Islet precursor cell (in vitro differentiated cells): ENCODE measurements around the gene GUCD1.
A peak's percentile ranks its signal among the peaks of the same experiment; 100 is the strongest.
"Not testable (repeated sequence)": the region's sequence is repeated elsewhere in the genome, so short reads cannot be mapped to it uniquely, and the experiment has no call there.

Experiments
- DNase-seq: peaks from one replicate; pipeline ENCODE4 v3.0.0-alpha.2; 2018

Gene GUCD1

DNA sequence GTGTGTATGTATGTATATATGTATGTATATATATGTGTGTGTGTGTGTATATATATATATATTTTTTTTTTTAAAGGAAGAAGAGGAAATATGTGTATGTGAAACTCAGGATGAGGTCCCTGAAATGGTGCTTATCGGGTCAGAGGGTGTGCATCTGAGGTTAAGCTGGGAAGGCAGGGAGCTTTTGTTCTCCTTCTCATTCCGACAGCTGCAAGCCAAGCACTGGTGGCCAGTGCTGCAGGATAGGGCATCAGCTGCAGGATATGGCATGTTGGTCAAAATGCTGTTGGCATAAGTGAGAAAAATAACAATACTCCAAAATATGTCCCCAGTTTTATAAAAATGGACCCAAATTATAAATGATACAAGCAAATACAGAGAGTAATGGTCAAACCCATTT, 8.3 kb upstream of the GUCD1 start:
- no peak for DNase-seq

DNA sequence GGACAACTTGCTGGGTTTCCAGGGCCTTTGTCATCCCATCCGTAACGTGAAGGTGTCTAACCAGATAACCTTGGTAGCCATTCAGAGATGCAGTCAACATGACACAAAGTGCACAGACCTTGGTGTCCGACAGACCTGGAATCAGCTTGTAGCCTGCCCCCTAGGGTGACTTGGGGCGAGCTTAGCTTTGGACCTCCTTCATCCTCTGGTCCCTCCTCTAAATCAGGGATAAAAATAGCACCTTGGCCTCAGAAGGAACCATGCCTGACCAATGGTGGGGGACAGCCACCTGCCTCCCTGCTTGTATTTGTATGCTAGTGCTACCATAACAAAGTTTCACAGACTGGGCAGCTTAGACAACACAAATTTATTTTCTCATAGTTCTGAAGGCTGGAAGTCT, 4.5 kb upstream of the GUCD1 start:
- DNase-seq = no peak

DNA sequence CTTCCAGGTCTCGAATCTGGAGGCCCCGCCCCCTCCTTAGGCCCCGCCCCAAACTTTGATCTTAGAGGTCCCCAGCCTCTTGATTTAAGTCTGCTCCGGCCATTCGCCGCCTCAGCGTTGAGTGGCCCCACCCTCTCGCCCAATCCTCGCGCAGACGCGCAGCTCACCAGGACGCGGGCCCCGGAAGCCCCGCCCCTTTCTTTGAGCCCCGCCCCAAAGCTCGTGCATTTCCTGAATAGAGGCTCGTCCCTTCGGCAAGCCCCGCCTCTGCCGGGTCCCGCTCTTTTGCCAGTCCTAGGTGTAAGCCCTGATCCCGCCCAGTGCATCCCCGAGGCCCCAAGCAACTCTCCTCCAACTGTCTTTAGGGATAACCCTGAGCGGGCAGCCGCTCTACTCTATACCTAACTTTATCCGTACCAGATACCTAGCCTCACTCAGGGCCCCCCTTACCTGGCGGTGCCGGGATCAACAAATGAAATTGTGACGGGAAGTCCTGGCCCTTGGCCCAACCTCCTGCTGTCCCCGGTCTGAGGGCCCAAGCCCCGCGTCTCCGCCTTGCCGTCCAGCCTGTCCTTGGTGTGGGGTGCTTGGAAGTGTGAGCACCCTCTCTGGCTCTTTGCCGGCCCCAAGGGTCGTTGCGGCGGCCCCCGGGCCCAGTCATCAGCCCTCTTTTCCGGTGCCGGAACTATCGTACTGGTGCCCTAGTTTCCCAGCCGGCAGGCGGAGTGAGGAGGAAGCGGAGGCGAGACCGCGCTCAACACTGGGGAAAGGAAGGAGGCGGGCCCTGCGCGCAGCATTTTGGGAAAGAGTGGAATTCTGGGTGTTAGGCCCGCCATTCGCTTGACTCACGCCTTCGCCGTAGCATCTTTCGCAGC, 464 bp upstream of the GUCD1 start, which contains the start of gene SNRPD3:
Gene SNRPD3, plus strand, starts transcription at position 835 of the 875 bp plus-strand sequence. CDS start 1,676 bp downstream, outside the sequence.
- peak; percentile 100 for DNase-seq

DNA sequence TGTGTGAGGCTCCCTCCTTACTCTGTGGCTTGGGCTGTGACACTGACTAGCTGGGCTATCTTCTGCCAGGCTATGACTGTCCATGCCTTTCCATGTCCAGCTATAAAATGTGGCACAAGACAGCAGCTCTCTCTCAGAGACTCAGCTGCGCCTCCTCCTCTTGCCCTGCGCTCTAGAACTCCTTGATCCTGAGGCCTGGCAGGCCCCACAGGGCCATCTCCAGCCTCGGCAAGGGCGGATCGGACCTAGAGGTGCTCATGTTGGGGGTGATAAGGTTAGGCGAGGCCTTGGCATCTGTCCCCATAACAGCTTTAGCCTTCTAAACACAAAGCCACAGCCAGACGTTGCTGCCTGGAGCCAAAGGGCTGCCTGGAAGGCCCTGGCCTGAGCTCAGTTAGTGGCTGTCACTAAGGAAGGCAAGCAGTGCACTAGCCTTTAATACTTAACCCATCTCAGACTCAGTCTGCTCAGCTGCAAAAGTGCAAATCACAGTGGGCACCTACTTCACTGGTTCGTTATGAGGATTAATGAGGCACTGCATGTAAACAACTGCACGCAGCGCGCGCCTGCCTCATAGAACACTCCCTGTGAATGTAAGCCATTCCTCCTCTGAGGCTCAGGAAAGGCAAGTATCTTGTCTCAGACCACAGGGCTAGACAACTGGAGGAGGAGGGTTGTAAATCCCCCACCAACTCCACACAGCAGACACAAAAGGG, 1.2 kb downstream of the GUCD1 start:
- DNase-seq = no peak

DNA sequence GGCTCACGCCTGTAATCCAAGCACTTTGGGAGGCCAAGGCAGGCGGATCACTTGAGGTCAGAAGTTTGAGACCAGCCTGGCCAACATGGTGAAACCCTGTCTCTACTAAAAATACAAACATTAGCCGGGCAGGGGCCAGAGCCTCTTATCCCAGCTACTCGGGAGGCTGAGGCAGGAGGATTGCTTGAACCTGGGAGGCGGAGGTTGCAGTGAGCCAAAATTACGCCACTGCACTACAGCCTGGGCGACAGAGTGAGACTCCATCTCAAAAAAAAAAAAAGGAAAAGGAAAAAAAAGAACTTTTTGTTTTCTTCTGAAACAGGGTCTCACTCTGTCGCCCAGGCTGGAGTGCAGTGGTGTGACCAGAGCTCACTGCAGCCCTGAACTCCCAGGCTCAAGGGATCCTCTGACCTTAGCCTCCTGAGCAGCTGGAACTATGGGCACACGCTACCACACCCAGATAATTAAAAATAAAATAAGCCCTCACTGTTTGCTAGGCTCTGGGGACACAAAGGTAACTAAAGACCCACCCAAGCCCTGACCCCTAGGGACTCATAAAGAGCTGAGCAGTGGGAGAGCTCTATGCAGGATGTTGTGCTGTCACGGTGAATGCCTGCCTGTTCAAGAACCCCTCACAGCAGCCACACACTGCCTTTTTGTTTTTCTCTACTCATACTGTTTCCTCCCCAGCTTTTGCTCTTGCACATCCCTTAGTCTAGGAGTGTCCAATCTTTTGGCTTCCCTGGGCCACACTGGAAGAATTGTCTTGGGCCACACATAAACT, 2.2 kb downstream of the GUCD1 start:
- DNase-seq = not testable (repeated sequence)

DNA sequence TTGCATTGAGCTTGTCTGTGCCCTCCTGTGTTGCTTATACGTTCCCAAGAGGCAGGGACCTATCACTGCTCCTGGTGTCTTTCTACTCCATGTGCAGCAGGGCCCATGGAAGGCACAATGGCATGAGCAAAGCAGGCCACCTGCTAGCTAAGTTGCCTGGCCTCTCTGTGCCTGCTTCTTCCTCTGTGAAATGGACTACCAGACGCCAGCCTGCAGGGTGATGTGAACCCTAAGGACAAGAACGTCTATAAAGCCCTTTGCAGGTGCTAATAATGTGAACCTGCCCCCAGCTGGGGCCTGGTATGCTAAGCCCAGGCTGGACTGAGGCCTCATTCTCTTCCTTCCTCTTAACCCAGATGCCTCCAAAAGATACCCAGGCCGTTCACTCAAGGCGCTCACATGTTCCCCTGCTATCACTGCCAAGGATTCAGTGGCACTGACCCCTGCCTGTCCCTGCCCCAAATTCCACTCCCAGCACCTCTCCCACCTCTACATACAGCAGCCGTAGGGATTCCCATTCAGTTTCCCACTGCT, 4.0 kb downstream of the GUCD1 start:
- no peak for DNase-seq

DNA sequence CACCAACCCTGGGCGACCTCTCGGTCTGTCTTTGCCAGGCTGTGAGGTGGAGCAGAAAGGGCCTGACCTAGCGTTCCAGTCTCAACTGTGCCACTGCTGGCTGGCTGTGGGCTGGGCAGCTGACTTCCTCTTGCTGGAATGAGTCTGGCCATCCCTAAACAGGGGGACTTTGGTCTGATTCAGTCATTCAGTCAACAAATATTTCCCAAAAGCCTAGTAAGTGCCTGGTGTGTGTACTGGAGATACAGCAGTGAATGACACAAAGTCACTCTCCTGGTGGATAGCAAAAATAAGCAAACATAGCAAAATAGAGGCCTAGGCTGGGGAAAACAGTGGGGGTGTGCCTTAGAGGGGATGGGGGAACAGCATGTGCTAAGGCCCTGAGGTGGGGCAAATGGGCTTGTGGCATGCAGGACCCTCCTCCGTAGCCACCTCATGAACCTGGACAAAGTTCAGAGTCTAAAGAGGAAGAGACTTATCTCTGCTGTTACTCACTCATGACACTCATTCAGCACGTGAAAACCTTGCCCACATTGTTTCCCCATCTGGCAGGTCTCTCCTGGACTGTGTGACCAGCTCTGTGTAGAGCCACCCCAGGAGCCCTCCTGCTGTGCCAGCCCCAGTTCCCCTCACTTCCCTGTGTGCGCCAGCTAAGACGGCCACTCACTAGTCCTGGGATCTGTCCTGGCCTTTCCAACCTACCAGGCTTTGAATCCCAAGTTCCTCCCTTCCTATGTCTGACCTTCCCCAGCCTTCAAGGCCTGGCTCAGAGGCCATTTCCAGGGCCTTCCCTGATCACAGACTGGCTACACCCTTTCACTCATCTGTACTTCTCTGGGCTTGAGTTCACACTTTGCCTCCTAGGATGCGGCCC, 4.7 kb downstream of the GUCD1 start:
- DNase-seq = no peak

DNA sequence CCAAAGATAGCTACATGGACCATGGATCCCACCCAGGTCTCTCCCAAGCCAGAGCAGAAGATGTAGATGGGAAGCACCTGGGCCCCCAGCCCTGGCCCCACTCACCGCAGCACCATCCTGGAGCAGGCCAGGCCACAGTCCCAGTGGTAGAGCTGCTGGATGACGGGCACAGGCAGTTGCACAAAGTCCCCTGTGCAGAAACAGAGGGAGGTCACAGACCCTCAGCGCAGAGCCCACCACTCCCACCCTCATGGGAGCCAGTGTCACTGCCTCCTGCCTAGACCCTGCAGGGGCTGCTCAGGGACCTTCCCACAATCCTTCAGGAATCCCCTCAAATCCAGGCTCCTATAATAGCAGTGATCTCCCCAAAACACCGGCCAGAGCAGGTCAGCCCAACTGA, 6.1 kb downstream of the GUCD1 start:
- no peak for DNase-seq

DNA sequence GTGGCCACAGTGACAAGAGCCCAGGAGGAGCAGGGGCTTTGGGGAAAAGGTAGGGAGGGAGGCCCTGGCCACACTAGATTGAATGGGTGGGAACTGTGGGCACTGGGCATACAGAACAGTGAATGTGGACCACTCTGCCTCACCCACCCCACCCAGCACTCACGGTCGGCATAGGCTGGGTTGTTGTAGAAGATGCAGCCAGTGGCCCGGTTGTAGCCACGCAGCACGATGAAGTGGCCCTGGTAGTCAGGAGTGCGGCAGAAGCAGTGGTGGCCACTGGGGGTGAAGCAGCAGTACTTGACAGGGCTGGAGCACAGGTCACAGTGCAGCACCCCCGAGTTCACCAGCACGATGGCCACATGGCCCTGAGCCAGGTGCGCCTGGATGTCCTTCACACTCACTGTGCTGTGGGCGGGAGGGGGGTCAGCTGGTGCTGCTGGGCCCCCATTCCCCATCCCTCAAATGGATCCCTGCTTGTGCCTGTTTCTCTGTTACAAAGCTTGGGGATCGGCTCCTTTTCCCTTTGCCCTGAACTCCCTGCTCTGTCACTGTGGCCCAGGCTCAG, 11.2 kb downstream of the GUCD1 start:
- DNase-seq = no peak

DNA sequence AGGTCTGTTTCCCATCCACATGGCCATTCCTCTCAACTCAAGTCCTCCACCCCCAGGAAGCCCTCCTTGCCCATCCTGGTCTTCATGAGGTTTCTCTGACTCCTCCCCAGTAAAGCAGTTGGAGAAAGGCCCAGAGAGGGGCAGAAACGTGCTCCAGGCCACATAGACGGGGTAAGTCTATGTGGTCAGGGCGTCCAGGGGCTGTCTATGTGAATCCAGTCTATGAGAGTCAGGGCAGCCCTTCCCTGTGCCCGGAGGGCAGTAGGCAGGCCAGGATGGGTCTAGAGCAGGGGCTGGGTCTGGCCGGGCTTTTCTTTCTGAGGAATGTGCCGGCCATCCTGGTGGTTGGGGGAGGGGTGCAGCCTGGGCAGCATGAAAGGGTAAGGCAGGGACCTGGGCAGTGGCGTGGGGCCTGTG, 11.7 kb downstream of the GUCD1 start:
- DNase-seq = no peak

DNA sequence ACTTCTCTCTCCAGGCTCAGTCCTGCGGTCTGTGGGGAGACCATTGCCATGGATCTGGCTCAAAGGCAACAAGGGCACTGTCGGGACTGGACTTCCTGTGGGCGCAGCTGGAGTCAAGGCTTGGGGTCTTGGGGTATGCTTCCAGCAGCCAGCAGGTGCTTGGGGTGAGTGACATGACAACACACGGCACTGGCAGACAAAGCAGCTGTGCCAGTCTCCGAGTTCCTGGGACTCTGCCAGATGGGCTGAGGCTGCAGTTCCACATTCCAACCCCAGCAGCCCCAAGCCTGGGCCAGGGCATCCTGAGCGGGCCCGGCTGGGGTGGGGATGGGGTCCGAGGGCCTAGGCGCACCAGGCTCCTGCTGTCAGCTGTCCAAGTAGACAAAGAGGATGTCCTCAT, 12.3 kb downstream of the GUCD1 start:
- DNase-seq = no peak

DNA sequence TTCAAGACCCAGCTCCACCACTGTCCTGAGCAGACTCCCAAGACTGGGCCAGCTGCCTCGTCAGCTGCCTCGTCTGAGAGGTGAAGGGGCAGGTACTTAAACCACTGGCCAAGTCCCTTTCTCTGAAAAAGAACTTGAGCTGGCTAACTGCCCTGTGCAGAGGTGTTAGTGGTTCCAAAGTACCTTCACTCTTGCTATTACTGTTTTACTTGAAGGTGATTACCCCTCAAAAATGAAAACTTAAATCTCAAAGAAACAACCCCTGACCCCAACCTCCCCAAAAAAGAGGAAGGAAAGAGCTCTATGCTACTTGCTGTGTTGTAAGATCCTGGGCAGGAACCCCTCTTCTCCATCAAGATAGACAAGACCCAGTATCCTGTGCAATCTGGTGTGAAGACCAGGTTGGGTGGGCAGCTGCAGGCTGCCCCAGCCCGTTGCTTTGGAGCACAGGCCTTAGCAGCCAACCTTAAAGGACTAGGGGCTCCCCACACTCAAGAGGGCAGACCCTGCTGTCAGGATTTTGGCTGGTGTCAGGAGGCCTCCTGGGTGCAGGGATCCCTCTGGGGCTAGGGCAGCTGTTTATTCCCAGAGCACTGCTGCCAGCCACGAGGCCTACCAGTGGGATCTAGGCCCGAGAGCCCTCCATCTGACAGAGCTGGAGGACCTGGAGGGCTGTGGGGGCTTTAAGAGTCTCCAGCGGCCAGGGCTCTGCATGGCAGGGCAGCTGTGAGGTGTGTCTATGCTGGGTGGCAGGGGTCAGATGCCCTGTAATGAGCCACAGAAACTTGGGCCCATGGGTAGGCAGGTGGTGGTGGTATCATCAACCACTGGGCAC, 13.0 kb downstream of the GUCD1 start:
- no peak for DNase-seq

DNA sequence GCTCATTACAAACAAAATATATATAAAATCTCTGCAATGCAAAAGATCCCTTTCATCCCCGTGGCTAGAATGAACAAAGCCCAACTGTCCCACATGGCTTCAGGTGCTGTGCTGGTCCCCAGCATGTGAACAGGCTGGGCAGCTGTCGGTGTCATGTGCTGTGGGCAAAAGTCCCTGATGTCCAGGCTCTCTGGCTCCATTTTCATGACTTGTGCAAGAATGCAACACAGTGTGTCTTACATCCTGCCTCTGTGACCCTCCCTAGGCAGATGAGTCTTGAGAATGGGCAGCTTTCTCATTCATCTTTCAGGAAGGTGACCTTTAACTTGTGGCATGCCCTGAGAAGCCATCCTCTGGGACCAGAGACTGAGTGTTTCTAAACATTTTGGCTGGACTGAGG, 14.5 kb downstream of the GUCD1 start:
- DNase-seq = no peak

DNA sequence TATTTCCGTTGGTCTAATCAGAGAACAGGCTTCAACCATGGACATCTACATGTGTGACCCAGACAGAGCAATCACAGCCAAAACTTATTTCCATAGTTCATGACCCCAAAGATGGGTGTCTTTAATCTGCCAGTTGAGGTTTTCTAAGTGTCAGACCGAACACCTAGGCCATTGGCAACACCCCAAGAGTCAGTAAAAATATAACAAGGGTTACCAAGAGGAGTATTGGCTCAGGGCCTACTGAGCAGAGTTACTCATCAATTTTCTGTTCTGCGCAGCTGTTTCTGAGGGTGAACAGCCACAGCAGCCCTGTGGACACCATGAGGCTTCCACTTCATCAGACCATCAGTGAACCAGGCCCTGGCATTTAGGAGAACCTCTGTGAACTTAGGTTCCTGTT, 18.8 kb downstream of the GUCD1 start:
- DNase-seq = no peak

DNA sequence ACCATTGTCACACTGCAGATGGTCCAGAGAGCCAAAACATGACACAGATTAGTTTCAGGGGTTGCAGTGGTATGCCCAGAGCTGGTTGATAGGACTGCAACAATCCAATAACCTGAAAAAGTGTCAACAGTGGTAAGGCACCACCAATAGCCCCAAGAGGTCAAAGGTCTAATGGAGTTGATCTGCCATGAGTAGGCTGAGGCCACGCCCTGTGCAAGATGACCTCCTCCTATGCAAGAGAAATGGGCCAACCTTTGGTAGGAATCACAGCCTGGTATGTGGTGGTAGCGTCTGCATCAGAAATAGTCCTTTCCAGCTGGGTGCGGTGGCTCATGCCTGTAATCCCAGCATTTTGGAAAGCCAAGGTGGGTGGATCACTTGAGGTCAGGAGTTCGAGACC, 19.6 kb downstream of the GUCD1 start:
- DNase-seq = no peak

DNA sequence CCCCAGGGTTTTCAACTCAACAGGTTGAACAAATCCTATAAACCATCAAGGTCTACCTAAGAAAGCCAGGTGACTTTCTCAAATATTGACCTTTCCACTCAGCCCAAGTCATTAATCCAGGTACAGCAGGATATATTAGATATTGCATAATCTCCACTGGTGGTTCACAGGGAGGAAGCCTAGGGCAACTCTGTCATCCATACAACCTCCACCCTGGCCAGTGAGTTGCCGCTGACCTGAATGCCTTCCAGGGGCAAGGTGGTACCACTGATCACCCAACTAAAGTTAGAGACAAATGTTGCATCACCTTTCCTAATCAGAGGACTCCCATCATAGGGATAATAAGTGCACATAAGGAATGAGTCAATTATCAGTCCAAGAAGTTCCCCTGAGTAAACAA, 22.9 kb downstream of the GUCD1 start:
- no peak for DNase-seq

DNA sequence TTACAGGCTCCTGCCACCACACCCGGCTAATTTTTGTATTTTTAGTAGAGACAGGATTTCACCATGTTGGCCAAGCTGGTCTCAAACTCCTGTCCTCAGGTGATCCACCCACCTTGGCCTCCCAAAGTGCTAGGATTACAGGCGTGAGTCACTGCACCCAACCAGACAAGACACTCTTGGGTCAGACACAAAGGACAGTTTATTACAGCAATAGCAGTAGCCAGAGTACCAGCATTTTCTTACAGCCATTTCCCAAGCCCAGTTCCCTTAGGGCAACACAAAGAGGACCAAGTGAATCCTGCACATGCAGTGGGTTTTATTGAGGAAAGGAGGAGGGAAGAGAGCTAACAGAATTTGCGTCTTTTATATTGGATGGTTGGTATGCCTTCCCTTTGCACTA, 24.0 kb downstream of the GUCD1 start:
- DNase-seq = peak; percentile 74

DNA sequence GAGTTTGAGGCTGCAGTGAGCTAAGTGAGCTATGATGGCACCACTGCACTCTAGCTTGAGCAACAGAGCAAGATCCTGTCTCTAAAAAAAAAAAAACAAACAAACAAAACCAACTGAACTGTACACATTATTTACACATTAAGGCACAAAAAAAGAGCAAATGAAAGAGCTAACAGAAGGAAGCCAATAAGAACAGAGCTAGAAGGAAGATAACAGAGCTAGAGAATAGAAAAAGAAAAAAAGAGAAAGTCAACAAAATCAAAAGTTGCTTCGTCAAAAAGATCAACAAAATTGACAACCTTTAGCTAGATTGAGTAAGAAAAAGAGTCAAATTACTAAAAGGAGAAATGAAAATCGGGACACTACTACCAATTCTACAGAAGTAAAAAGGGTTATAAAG, 25.0 kb downstream of the GUCD1 start:
- DNase-seq = no peak

DNA sequence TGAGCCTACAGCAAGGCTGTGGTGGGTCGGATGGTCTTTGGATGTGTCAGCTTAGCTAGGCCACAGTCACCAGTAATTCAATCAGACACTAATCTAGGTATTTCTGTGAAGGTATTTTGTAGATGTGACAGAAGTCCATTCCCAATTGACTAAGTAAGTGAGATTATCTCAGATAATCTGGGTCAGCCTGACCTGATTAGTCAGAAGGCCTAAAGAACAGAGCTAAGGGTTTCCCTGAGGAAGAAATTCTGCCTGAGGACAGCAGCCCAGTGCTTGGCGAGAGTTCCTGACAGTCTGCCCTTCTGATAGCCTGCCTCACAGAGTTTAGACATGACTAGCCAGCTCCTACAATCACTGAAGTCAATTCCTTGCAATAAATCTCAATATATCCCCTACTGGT, 28.7 kb downstream of the GUCD1 start:
- DNase-seq = peak; percentile 80

DNA sequence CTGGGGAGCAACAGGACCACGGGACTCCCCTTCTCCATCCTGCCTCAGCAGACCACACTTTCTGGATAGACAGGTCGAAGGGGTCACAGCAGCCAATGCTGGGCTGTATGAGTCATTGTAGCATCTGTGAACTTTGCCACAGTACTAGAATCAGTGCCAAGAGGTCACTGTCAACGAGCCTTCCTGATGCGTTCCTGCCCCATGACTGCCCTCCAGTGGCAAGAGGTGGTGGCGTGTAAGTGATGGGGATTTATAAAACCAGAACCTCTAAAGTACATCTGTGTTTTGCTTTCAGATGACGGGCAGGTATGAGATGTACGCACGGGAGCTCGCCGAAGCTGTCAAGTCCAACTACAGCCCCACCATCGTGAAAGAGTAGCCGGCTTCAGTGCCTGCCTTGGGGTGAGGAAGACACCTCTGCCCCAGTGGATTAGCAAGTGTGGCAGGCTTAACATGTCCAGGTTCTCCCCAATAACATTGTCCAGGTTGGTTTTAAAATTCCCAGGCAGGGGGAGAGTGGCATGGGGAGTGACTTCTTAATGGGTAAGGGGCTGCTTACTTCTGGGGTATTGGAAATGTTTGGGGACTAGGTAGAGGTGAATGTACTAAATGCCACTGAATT, 29.4 kb downstream of the GUCD1 start:
- peak; percentile 94 for DNase-seq
